ENCODE results near the gene ZSCAN32. TPM values are rescaled to one million over a fixed set of nuclear protein-coding genes. Genes with fewer than 3 reads are reported as not detected.

The ZSCAN32 gene
- total RNA-seq, 1 donor from 2014 or later, result 20.7 TPM

GRCh38 chr16:3358871-3359270, 41.9 kb downstream of the ZSCAN32 start:
- no peak overlapping the region for H3K9ac ChIP-seq (ENCODE audit: low read length)

GRCh38 chr16:3356118-3356517, 44.7 kb downstream of the ZSCAN32 start:
- no peak for DNase-seq (ENCODE audit: low read depth)
- peaks cover 26% of the 10 kb centered on the region for H3K27me3 Mint-ChIP-seq (ENCODE audit: low read depth, unreplicated experiment)
- H3K27ac Mint-ChIP-seq (ENCODE audit: unreplicated experiment), result no peak overlapping the region
- peaks cover 6% of the 10 kb centered on the region for H3K4me1 Mint-ChIP-seq (ENCODE audit: low read depth, unreplicated experiment)
- Histone ChIP-seq H2AFZ (ENCODE audit: low read depth, low read length) (no peak overlapping the region), H3K4me2 (ENCODE audit: low read length) (no peak overlapping the region), H3K9me3 (ENCODE audit: insufficient read depth, low read depth, low read length) (no peaks in the 10 kb centered on the region), H3K4me1 (ENCODE audit: insufficient read depth, low read length) (no peaks in the 10 kb centered on the region), H3K36me3 (ENCODE audit: insufficient read depth, low read length) (no peaks in the 10 kb centered on the region), H3K27me3 (ENCODE audit: insufficient read depth, low read length) (no peaks in the 10 kb centered on the region), H3K27ac (ENCODE audit: low read depth, low read length) (no peak overlapping the region), H3K79me2 (ENCODE audit: insufficient read depth, low read length) (no peaks in the 10 kb centered on the region), H3K4me3 (ENCODE audit: insufficient read depth, low read depth, low read length) (no peak overlapping the region), H3K9ac (ENCODE audit: low read length) (no peak overlapping the region), H4K20me1 (ENCODE audit: insufficient read depth, low read length) (no peaks in the 10 kb centered on the region)
- no peak overlapping the region for H3K4me3 Mint-ChIP-seq (ENCODE audit: unreplicated experiment)
- TF ChIP-seq EZH2 (IDR thresholded peaks at IDR 0.05; ENCODE audit: insufficient read depth, low read length), result no peak
- no peak for TF ChIP-seq CTCF (IDR thresholded peaks at IDR 0.05; ENCODE audit: insufficient read depth, low read depth, low read length)
- H3K36me3 Mint-ChIP-seq (ENCODE audit: low read depth, unreplicated experiment), result no peaks in the 10 kb centered on the region
- H3K9me3 Mint-ChIP-seq (ENCODE audit: unreplicated experiment), result no peaks in the 10 kb centered on the region
- no peak for FAIRE-seq

More at GRCh38 chr16:3358871-3359270, 41.9 kb downstream of the ZSCAN32 start:
- TF ChIP-seq CTCF (IDR thresholded peaks at IDR 0.05; ENCODE audit: insufficient read depth, low read depth, low read length) (no peak), EZH2 (IDR thresholded peaks at IDR 0.05; ENCODE audit: insufficient read depth, low read length) (no peak)
- Histone ChIP-seq H3K4me3 (ENCODE audit: insufficient read depth, low read depth, low read length) (no peak overlapping the region), H3K27me3 (ENCODE audit: insufficient read depth, low read length) (peaks cover 5% of the 10 kb centered on the region), H3K27ac (ENCODE audit: low read depth, low read length) (no peak overlapping the region), H2AFZ (ENCODE audit: low read depth, low read length) (no peak overlapping the region), H3K4me1 (ENCODE audit: insufficient read depth, low read length) (no peaks in the 10 kb centered on the region), H3K4me2 (ENCODE audit: low read length) (no peak overlapping the region), H4K20me1 (ENCODE audit: insufficient read depth, low read length) (no peaks in the 10 kb centered on the region), H3K79me2 (ENCODE audit: insufficient read depth, low read length) (no peaks in the 10 kb centered on the region), H3K9me3 (ENCODE audit: insufficient read depth, low read depth, low read length) (no peaks in the 10 kb centered on the region), H3K36me3 (ENCODE audit: insufficient read depth, low read length) (no peaks in the 10 kb centered on the region)
- Mint-ChIP-seq H3K27me3 (ENCODE audit: low read depth, unreplicated experiment) (peaks cover 30% of the 10 kb centered on the region), H3K4me1 (ENCODE audit: low read depth, unreplicated experiment) (peaks cover 6% of the 10 kb centered on the region), H3K4me3 (ENCODE audit: unreplicated experiment) (no peak overlapping the region), H3K27ac (ENCODE audit: unreplicated experiment) (no peak overlapping the region), H3K36me3 (ENCODE audit: low read depth, unreplicated experiment) (no peaks in the 10 kb centered on the region), H3K9me3 (ENCODE audit: unreplicated experiment) (no peaks in the 10 kb centered on the region)
- FAIRE-seq, result no peak
- DNase-seq (ENCODE audit: low read depth), result peak; percentile 8

- DNase-seq (ENCODE audit: low read depth) (no peak), FAIRE-seq (no peak)
- Mint-ChIP-seq H3K27ac (ENCODE audit: unreplicated experiment) (no peak within 1 kb of the TSS), H3K27me3 (ENCODE audit: low read depth, unreplicated experiment) (peaks cover 22% of the 10 kb centered on the region), H3K4me3 (ENCODE audit: unreplicated experiment) (no peak within 1 kb of the TSS), H3K36me3 (ENCODE audit: low read depth, unreplicated experiment) (no peaks in the 10 kb centered on the region), H3K9me3 (ENCODE audit: unreplicated experiment) (no peaks in the 10 kb centered on the region), H3K4me1 (ENCODE audit: low read depth, unreplicated experiment) (peaks cover 6% of the 10 kb centered on the region)
- TF ChIP-seq CTCF (IDR thresholded peaks at IDR 0.05; ENCODE audit: insufficient read depth, low read depth, low read length) (no peak), EZH2 (IDR thresholded peaks at IDR 0.05; ENCODE audit: insufficient read depth, low read length) (no peak)
- Histone ChIP-seq H3K4me1 (ENCODE audit: insufficient read depth, low read length) (no peaks in the 10 kb centered on the region), H3K27me3 (ENCODE audit: insufficient read depth, low read length) (no peaks in the 10 kb centered on the region), H3K4me2 (ENCODE audit: low read length) (no peak within 1 kb of the TSS), H4K20me1 (ENCODE audit: insufficient read depth, low read length) (no peaks in the 10 kb centered on the region), H3K79me2 (ENCODE audit: insufficient read depth, low read length) (no peaks in the 10 kb centered on the region), H3K4me3 (ENCODE audit: insufficient read depth, low read depth, low read length) (no peak within 1 kb of the TSS), H2AFZ (ENCODE audit: low read depth, low read length) (no peak within 1 kb of the TSS), H3K27ac (ENCODE audit: low read depth, low read length) (no peak within 1 kb of the TSS), H3K9ac (ENCODE audit: low read length) (no peak within 1 kb of the TSS), H3K9me3 (ENCODE audit: insufficient read depth, low read depth, low read length) (no peaks in the 10 kb centered on the region), H3K36me3 (ENCODE audit: insufficient read depth, low read length) (no peaks in the 10 kb centered on the region)
Measured at GRCh38 chr16:3355589-3355988, 45.2 kb downstream of the ZSCAN32 start, which contains the start of gene OR2C1. Gene OR2C1 (plus strand): TSS chr16:3355889. CDS start chr16:3355941, 52 bp downstream.

Data from astrocyte (in vitro differentiated cells and primary cell).